VCaP (cell line): ENCODE measurements around the gene WIZ.

Experiments used
- H3K27ac ChIP-seq: fragments of 450-650 bp; 2 replicates; pipeline ENCODE4 v1.5.1; 2017
- TF ChIP-seq, protein P1 (sequence below): fragments of 450-650 bp; conservative IDR thresholded peaks from 2 replicates; pipeline ENCODE4 v1.5.1; 2017; ENCODE audit warnings: mild to moderate bottlenecking, moderate library complexity

Gene WIZ

DNA sequence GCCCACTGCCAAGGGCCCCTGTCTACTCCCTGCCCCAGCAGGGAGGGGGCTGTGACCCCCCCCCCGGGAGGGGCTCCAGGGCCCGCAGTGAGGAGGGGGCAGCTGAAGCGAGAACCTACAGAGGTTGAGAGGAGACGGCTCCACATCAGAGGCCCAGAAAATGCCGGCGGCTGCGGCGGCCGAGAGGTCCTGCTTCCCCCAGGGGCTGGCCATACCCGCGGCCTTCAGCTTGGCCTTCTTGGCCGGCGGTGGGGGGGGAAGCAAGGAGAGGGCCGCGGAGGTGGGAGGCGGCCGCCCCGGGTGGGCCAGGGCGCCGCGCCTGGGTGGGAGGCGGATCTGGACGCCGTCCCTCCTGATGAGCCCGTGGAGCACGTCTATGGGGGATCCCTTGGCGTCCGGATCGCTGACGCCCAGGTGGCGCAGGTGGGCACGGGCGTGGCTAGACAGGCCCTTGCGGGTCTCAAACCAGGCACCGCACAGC is 21.7 kb downstream of the WIZ start:
- no peak overlapping the region for H3K27ac ChIP-seq
- TF ChIP-seq, protein P1, sequence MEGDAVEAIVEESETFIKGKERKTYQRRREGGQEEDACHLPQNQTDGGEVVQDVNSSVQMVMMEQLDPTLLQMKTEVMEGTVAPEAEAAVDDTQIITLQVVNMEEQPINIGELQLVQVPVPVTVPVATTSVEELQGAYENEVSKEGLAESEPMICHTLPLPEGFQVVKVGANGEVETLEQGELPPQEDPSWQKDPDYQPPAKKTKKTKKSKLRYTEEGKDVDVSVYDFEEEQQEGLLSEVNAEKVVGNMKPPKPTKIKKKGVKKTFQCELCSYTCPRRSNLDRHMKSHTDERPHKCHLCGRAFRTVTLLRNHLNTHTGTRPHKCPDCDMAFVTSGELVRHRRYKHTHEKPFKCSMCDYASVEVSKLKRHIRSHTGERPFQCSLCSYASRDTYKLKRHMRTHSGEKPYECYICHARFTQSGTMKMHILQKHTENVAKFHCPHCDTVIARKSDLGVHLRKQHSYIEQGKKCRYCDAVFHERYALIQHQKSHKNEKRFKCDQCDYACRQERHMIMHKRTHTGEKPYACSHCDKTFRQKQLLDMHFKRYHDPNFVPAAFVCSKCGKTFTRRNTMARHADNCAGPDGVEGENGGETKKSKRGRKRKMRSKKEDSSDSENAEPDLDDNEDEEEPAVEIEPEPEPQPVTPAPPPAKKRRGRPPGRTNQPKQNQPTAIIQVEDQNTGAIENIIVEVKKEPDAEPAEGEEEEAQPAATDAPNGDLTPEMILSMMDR, result no peak

DNA sequence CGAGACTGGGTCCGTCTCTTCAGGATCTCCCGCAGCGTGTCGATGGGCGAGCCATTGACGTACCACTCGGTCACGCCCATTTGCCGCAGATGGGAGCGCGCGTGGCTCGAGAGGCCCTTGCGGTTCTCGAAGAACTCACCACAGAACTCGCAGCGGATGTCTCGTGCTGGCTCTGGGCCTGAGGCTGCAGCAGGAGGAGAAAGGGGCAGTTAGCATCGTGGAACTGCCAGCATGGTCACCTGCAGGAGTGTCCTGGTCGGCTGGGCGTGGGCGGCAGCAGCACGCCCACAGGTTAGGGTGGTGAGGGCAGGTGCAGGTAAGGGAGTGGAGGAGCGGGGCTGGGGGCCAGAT is 22.4 kb downstream of the WIZ start:
- H3K27ac ChIP-seq, result no peak overlapping the region
- TF ChIP-seq, protein P1, result no peak

DNA sequence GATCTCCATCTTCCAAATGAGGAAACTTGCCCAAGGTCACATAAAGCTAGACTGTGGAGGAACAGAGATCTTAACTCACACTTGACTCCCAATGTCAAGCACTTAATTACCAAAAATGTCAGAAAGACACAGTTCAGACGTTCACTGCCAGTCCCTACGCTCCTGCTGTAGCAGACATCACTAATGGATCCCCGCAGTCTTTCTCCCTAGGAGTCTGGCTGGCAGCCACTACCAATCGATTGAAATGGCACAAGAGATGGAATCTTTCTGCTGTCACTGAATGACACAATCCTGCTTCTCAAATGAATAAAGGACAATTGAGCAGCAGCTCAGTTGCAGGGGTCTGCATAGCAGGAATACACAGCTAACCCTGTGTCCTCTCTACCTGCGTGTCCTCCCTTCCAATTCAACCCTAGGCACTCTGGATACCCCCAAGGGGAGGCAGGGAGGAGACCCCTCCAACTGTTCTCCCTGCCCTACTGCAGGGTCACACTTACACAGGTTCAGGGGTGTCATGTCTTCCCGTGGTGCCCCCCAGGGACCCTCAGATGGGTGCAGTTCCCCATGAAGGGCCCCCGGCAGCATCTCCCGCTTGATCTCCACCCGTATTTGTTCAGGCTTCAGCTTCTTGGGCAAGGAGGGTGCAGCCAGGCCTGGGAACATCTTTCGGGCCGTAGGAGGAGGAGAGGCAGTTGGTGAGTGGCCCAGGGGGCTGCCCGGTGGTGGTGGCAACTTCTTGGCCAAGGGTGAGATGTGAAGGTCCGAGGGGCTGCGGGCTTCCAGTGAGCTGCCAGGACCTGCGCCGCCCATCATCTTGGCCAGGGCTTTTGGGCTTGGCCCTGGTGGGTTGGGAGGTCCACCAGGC is 23.0 kb downstream of the WIZ start:
- no peak overlapping the region for H3K27ac ChIP-seq
- TF ChIP-seq, protein P1, result no peak

DNA sequence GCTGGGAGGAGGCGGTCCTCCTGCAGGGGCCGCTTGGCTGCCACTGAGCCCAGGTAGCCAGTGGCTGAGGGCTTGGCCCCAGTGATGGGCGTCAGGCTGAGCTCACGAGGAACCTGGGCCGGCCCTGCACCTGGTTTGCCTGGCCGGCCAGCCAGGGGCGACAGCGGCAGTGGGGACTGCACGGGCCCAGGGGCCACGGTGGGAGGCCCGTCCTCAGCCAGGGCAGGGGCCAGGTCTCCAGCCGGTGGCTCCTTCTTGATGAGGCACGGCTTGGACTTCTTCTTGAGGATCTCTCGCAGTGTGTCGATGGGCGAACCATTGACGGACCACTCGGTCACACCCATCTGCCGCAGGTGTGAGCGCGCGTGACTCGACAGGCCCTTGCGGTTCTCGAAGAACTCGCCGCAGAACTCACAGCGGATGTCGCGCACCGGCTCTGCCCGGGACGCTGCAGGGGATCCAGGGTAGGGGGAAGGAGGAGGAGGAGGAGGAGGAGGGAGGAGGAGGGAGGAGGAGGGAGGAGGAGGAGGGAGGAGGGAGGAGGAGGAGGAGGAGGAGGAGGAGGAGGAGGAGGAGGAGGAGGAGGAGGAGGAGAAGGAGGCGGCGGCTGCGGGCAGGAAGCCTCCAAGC is 24.3 kb downstream of the WIZ start:
- TF ChIP-seq, protein P1, result no peak
- no peak overlapping the region for H3K27ac ChIP-seq

DNA sequence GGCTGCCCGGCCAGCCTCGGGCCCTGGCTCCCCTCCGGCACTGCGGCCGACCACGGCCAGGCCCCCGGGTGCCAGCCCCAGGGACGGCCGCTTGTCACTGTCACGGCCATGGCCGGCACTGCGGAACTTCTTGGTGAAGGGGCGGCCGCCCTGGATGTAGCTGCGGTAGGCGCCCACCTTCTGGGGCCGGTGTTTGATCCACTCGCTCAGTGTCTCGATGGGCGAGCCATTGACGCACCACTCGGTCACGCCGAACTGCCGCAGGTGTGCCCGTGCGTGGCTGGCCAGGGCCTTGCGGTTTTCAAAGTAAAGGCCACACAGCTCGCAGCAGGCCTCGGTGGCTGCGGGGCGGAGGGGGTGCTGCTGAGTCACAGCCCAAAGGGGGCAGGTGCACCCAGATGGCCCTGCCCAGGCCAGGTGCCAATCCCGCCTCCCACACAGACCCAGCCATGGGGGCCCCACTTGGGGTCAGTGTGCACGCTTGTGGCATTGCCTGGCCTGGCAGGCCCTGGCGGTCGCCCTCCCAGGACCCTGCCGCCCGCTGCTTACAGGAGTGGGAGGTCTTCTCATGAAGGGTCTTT is 25.0 kb downstream of the WIZ start:
- H3K27ac ChIP-seq, result peak overlapping the region; percentile 99; the same call in 1 of the 2 replicates

DNA sequence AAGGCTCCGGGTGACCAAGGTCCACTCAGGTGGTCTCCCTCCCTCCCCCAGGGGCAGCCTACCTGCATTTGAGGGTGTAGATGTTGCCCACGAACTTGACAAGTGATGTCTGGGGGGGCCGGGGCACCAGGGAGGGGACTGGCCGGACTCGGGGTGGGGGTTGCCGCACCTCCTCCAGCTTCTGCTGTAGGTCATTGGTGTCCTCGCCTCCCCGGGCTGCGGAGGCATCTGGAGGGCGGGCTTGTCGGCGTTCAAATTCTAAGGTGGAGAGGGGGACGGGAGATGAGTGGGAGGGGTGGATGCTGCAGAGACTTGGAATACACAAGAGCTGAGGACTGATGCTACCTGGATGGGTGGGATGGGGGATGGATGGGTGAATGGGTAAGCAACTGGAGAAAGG is 25.6 kb downstream of the WIZ start:
- TF ChIP-seq, protein P1, result no peak
- peak overlapping the region; percentile 99 for H3K27ac ChIP-seq

More for the DNA sequence above, 25.0 kb downstream of the WIZ start:
- TF ChIP-seq, protein P1, result no peak

DNA sequence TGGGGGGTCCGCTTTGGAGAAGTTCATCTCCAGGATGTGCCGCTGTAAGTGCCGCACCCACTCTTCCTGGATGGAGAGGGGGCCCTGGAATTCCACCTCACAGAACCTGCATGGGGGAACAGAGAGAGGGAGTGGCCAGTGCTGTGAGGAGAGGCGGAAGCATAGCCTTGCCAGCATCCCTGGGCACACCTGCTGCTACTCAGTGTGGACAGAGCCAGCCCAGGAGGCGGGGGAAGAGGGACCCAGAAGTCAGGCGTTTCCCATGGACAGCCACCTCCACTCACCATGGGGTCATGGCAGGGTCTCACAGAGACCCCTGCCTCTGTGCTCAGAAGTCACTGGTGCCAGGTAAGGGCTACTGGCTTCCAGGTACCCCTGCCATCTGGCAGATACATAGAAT is 26.6 kb downstream of the WIZ start:
- TF ChIP-seq, protein P1, result no peak

More for the DNA sequence above, 26.6 kb downstream of the WIZ start:
- peak overlapping the region; percentile 99 for H3K27ac ChIP-seq
